IMR-90 (cell line): Measurements from ENCODE around the gene PRMT5. TPM values are rescaled to one million over a fixed set of nuclear protein-coding genes. Genes with fewer than 3 reads are reported as not detected.

ENCODE experiments used
- ATAC-seq: fragments of 200-7000 bp; cut with Tn5 transposase; 2 replicates; pipeline ENCODE4 v1.9.1; 2020; ENCODE audit warnings: low read depth, mild to moderate bottlenecking, moderate library complexity
- BruUV-seq: library from RNA; stranded (reverse); fragments of 400-500 nt; replicated peaks from 2 replicates; lab custom pipeline; 2021; lab: Mats Ljungman, UMichigan
- CTCF ChIA-PET: fragments of 300-600 bp; formaldehyde crosslinking; extraction: SDS; loops from one replicate; lab custom pipeline; 2021; ENCODE audit warnings: antibody characterized with exemption; lab: Yijun Ruan, JAX
- POLR2A ChIA-PET: fragments of 300-600 bp; sonication (Branson Sonifier 250); formaldehyde crosslinking; loops from one replicate; lab custom pipeline; 2022; ENCODE audit warnings: antibody characterized with exemption; ENCODE audit not compliant: unreplicated experiment; lab: Charles Lee
- DNase-seq: peaks from one replicate; pipeline ENCODE4 v3.0.0; 2013
- H2AFZ ChIP-seq: replicated peaks from 2 replicates; pipeline ENCODE3; 2013; ENCODE audit warnings: low read length, mild to moderate bottlenecking; ENCODE audit not compliant: poor library complexity
- H2AK5ac ChIP-seq: 2 replicates; pipeline ENCODE4 v1.6.1; 2013; ENCODE audit warnings: low read depth, low read length, inconsistent platforms
- H2AK9ac ChIP-seq: replicated peaks from 2 replicates; pipeline ENCODE3; 2013; ENCODE audit warnings: mild to moderate bottlenecking, low read depth, low read length, moderate library complexity; ENCODE audit not compliant: poor library complexity
- H2BK120ac ChIP-seq: 2 replicates; pipeline ENCODE4 v1.6.1; 2013; ENCODE audit warnings: low read depth, low read length, inconsistent platforms
- H2BK15ac ChIP-seq: 3 replicates; pipeline ENCODE4 v1.6.1; 2013; ENCODE audit warnings: low read depth, low read length, inconsistent platforms
- H2BK20ac ChIP-seq: 2 replicates; pipeline ENCODE4 v1.6.1; 2013; ENCODE audit warnings: low read depth, mild to moderate bottlenecking, inconsistent platforms, low read length, moderate library complexity
- H2BK5ac ChIP-seq: 2 replicates; pipeline ENCODE4 v1.6.1; 2013; ENCODE audit warnings: mild to moderate bottlenecking, low read depth, low read length, inconsistent platforms; ENCODE audit not compliant: poor library complexity, severe bottlenecking
- H3K14ac ChIP-seq: replicated peaks from 2 replicates; pipeline ENCODE4 v1.6.1; 2013; ENCODE audit warnings: low read depth, low read length, inconsistent platforms
- H3K18ac ChIP-seq: 2 replicates; pipeline ENCODE4 v1.6.1; 2013; ENCODE audit warnings: low read depth, low read length, control low read depth
- H3K23ac ChIP-seq: 2 replicates; pipeline ENCODE4 v1.6.1; 2013; ENCODE audit warnings: low read depth, low read length, inconsistent platforms
- H3K27ac ChIP-seq: 2 replicates; pipeline ENCODE4 v1.5.1; 2013; ENCODE audit warnings: mild to moderate bottlenecking, control low read depth, low read length; ENCODE audit not compliant: insufficient read depth
- H3K27me3 ChIP-seq: 2 replicates; pipeline ENCODE4 v1.6.1; 2013; ENCODE audit warnings: low read length; ENCODE audit not compliant: control insufficient read depth, insufficient read depth
- H3K36me3 ChIP-seq: 2 replicates; pipeline ENCODE4 v1.6.1; 2013; ENCODE audit warnings: low read length, mixed read lengths; ENCODE audit not compliant: control insufficient read depth, insufficient read depth
- H3K4ac ChIP-seq: 2 replicates; pipeline ENCODE4 v1.6.1; 2013; ENCODE audit warnings: low read depth, low read length, inconsistent platforms
- H3K4me1 ChIP-seq: 2 replicates; pipeline ENCODE4 v1.6.1; 2013; ENCODE audit warnings: low read length, mixed read lengths; ENCODE audit not compliant: control insufficient read depth, insufficient read depth
- H3K4me2 ChIP-seq: 2 replicates; pipeline ENCODE4 v1.6.1; 2013; ENCODE audit warnings: low read depth, mild to moderate bottlenecking, control low read depth, low read length, moderate library complexity
- H3K4me3 ChIP-seq: 2 replicates; pipeline ENCODE4 v1.5.1; 2013; ENCODE audit warnings: low read depth, mild to moderate bottlenecking, control low read depth, low read length, moderate library complexity; ENCODE audit not compliant: insufficient read depth
- H3K56ac ChIP-seq: 2 replicates; pipeline ENCODE4 v1.6.1; 2013; ENCODE audit warnings: low read length, inconsistent platforms; ENCODE audit not compliant: insufficient read depth; ENCODE audit errors: extremely low read depth
- H3K79me1 ChIP-seq, 2 experiments: 2 replicates each; pipeline ENCODE4 v1.6.1; 2013; ENCODE audit warnings: low read length in 2 of 2, inconsistent platforms in 1 of 2, low read depth in 1 of 2
- H3K9ac ChIP-seq: 2 replicates; pipeline ENCODE4 v1.6.1; 2013; ENCODE audit warnings: low read depth, low read length, control low read depth
- H3K9me1 ChIP-seq: 2 replicates; pipeline ENCODE4 v1.6.1; 2013; ENCODE audit warnings: low read length, inconsistent platforms; ENCODE audit not compliant: insufficient read depth
- H3K9me3 ChIP-seq: 2 replicates; pipeline ENCODE4 v1.6.1; 2013; ENCODE audit warnings: low read length; ENCODE audit not compliant: control insufficient read depth, insufficient read depth
- H4K20me1 ChIP-seq: 2 replicates; pipeline ENCODE4 v1.6.1; 2013; ENCODE audit warnings: low read length, inconsistent platforms; ENCODE audit not compliant: insufficient read depth
- H4K5ac ChIP-seq: 2 replicates; pipeline ENCODE4 v1.6.1; 2013; ENCODE audit warnings: mild to moderate bottlenecking, low read depth, low read length, control low read depth
- H4K8ac ChIP-seq, 2 experiments: 2 replicates each; pipeline ENCODE4 v1.6.1; 2013; ENCODE audit warnings: low read depth in 2 of 2, low read length in 2 of 2, control low read depth in 1 of 2, inconsistent platforms in 1 of 2
- H4K91ac ChIP-seq: 2 replicates; pipeline ENCODE4 v1.6.1; 2013; ENCODE audit warnings: low read depth, low read length, inconsistent platforms; ENCODE audit not compliant: insufficient read depth
- BHLHE40 ChIP-seq: fragments of 150-350 bp; IDR thresholded peaks from 2 replicates; pipeline ENCODE4 v1.6.1; 2016; ENCODE audit warnings: mild to moderate bottlenecking, low read depth, low read length
- CEBPB ChIP-seq: IDR thresholded peaks from 2 replicates; pipeline ENCODE4 v1.6.1; 2012; ENCODE audit warnings: low read depth, low read length, improper control_type of control experiment
- CHD1 ChIP-seq: IDR thresholded peaks from 2 replicates; pipeline ENCODE4 v1.6.1; 2012; ENCODE audit warnings: low read depth, low read length, improper control_type of control experiment
- FOS ChIP-seq: fragments of 150-350 bp; IDR thresholded peaks from 2 replicates; pipeline ENCODE4 v1.6.1; 2016; ENCODE audit warnings: low read depth, low read length
- MXI1 ChIP-seq: IDR thresholded peaks from 2 replicates; pipeline ENCODE4 v1.6.1; 2012; ENCODE audit warnings: low read depth, mild to moderate bottlenecking, low read length, moderate library complexity, borderline replicate concordance
- RAD21 ChIP-seq: IDR thresholded peaks from 2 replicates; pipeline ENCODE4 v1.6.1; 2012; ENCODE audit warnings: low read length, improper control_type of control experiment
- RCOR1 ChIP-seq: IDR thresholded peaks from 2 replicates; pipeline ENCODE4 v1.6.1; 2012; ENCODE audit warnings: mild to moderate bottlenecking, low read length, improper control_type of control experiment; ENCODE audit not compliant: insufficient replicate concordance
- SMC3 ChIP-seq: fragments of 150-350 bp; IDR thresholded peaks from 2 replicates; pipeline ENCODE4 v1.6.1; 2016; ENCODE audit warnings: low read depth, mild to moderate bottlenecking, antibody characterized with exemption, low read length, moderate library complexity
- WGBS, 2 experiments: methylation state at CpG; one replicate each; pipeline versions ENCODE4 v1.1.5 to v1.1.7; 2013; ENCODE audit warnings: missing lambda C conversion rate in 2 of 2; ENCODE audit not compliant: insufficient read length in 1 of 2; ENCODE audit errors: extremely low coverage in 2 of 2; 5-methylcytosine and 5-hydroxymethylcytosine counted together
- dilution Hi-C: fragments of 300-500 bp; cut with HindIII; formaldehyde crosslinking; loops from one replicate; pipeline ENCODE4 v1.14.3; 2018; ENCODE audit warnings: low sequenced_read_pairs; ENCODE audit not compliant: unreplicated experiment
- in situ Hi-C: fragments of 300-500 bp; cut with MboI; formaldehyde crosslinking; loops from 3 replicates; pipeline ENCODE4 v1.14.3; 2019; ENCODE audit warnings: low sequenced_read_pairs, inconsistent platforms, mixed read lengths
- intact Hi-C: fragments of 100-400 bp; cut with micrococcal nuclease; formaldehyde crosslinking; loops from 2 replicates; pipeline ENCODE4 v1.10.0; 2022
- polyA plus RNA-seq, 3 experiments: library from polyadenylated mRNA; depleted of rRNA; stranded (reverse); fragments of >200 nt; gene quantifications; 2 replicates each; pipeline ENCODE4 v1.2.3, GENCODE V29; 2012; ENCODE audit warnings: low replicate concordance in 1 of 3
- total RNA-seq: library from RNA; depleted of rRNA; stranded (reverse); fragments of >200 nt; gene quantifications from 2 replicates; pipeline ENCODE4 v1.2.3, GENCODE V29; 2012
- TF ChIP-seq, protein P1 (sequence below): fragments of 150-350 bp; IDR thresholded peaks from 2 replicates; pipeline ENCODE4 v1.6.1; 2016; ENCODE audit warnings: low read depth, mild to moderate bottlenecking, low read length, moderate library complexity, borderline replicate concordance
- TF ChIP-seq, protein P2 (sequence below): fragments of 150-350 bp; IDR thresholded peaks from 2 replicates; pipeline ENCODE4 v1.6.1; 2017; ENCODE audit warnings: mild to moderate bottlenecking, antibody characterized with exemption, low read length, low read depth
- TF ChIP-seq, protein P3 (sequence below): conservative IDR thresholded peaks from 2 replicates; pipeline ENCODE4 v1.5.1; 2012; ENCODE audit warnings: mild to moderate bottlenecking, low read depth, low read length, improper control_type of control experiment

PRMT5 gene
- total and polyA plus RNA-seq, 2 of the 4 experiments (the other 2 are of a cell fraction) = 99.3 to 136 TPM

DNA sequence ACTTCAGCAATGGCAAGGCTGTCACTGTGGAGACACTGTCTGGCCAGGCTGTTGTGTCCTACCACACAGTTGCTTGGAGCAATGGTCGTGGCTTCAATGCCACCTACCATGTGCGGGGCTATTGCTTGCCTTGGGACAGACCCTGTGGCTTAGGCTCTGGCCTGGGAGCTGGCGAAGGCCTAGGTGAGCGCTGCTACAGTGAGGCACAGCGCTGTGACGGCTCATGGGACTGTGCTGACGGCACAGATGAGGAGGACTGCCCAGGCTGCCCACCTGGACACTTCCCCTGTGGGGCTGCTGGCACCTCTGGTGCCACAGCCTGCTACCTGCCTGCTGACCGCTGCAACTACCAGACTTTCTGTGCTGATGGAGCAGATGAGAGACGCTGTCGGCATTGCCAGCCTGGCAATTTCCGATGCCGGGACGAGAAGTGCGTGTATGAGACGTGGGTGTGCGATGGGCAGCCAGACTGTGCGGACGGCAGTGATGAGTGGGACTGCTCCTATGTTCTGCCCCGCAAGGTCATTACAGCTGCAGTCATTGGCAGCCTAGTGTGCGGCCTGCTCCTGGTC lies 53.3 kb downstream of the PRMT5 start:
- Histone ChIP-seq H2BK120ac (no peak overlapping the region), H3K79me1 (peaks cover 20 to 32% of the 10 kb centered on the region in 2 experiments; a peak in 3 of 4 replicates), H4K20me1 (peaks cover 9% of the 10 kb centered on the region), H2BK15ac (no peak overlapping the region), H4K8ac (no peak overlapping the region), H2AK5ac (no peak overlapping the region), H3K14ac (no peak overlapping the region), H3K4me2 (no peak overlapping the region), H3K27ac (no peak overlapping the region), H2AK9ac (no peak overlapping the region), H4K91ac (no peak overlapping the region), H3K36me3 (peaks cover 52% of the 10 kb centered on the region), H2BK5ac (no peak overlapping the region), H3K9ac (no peak overlapping the region), H3K18ac (no peak overlapping the region), H4K5ac (no peak overlapping the region), H3K9me1 (0 out of 2 replicates have a peak, but pooled peaks cover 3% of the 10 kb centered on the region), H2BK20ac (no peak overlapping the region), H2AFZ (no peak overlapping the region), H3K4me3 (no peak overlapping the region), H3K9me3 (no peaks in the 10 kb centered on the region), H3K56ac (no peak overlapping the region), H3K4me1 (peaks cover 3% of the 10 kb centered on the region; the same call in 1 of the 2 replicates), H3K4ac (no peak overlapping the region), H3K27me3 (no peaks in the 10 kb centered on the region), H3K23ac (no peak overlapping the region)
- 94% methylated on average over 20 of the region's 20 CpGs; no CpG with 5 or more reads in 1 of the 2 experiments for WGBS, 2 experiments
- ChIA-PET POLR2A (interaction anchor here (0.6 kb wide), 1 partner anchor 15 kb away, joined by 6 read pairs; no protein-coding TSS in a partner anchor), CTCF (no interaction called here)
- ATAC-seq (no peak), DNase-seq (no peak)
- in situ Hi-C loops = no loop called here
- dilution Hi-C loops = no loop called here
- intact Hi-C loops = no loop called here
- TF ChIP-seq CEBPB (no peak), BHLHE40 (no peak), CHD1 (no peak), MXI1 (no peak), RCOR1 (no peak), SMC3 (no peak), FOS (no peak), RAD21 (no peak)
- TF ChIP-seq, protein P1, sequence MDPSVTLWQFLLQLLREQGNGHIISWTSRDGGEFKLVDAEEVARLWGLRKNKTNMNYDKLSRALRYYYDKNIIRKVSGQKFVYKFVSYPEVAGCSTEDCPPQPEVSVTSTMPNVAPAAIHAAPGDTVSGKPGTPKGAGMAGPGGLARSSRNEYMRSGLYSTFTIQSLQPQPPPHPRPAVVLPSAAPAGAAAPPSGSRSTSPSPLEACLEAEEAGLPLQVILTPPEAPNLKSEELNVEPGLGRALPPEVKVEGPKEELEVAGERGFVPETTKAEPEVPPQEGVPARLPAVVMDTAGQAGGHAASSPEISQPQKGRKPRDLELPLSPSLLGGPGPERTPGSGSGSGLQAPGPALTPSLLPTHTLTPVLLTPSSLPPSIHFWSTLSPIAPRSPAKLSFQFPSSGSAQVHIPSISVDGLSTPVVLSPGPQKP = no peak
- TF ChIP-seq, protein P2, sequence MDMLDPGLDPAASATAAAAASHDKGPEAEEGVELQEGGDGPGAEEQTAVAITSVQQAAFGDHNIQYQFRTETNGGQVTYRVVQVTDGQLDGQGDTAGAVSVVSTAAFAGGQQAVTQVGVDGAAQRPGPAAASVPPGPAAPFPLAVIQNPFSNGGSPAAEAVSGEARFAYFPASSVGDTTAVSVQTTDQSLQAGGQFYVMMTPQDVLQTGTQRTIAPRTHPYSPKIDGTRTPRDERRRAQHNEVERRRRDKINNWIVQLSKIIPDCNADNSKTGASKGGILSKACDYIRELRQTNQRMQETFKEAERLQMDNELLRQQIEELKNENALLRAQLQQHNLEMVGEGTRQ = no peak
- TF ChIP-seq, protein P3, sequence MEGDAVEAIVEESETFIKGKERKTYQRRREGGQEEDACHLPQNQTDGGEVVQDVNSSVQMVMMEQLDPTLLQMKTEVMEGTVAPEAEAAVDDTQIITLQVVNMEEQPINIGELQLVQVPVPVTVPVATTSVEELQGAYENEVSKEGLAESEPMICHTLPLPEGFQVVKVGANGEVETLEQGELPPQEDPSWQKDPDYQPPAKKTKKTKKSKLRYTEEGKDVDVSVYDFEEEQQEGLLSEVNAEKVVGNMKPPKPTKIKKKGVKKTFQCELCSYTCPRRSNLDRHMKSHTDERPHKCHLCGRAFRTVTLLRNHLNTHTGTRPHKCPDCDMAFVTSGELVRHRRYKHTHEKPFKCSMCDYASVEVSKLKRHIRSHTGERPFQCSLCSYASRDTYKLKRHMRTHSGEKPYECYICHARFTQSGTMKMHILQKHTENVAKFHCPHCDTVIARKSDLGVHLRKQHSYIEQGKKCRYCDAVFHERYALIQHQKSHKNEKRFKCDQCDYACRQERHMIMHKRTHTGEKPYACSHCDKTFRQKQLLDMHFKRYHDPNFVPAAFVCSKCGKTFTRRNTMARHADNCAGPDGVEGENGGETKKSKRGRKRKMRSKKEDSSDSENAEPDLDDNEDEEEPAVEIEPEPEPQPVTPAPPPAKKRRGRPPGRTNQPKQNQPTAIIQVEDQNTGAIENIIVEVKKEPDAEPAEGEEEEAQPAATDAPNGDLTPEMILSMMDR = no peak
- no TSS peak for BruUV-seq
